Measurements from ENCODE around the gene TSPAN33. TPM values are rescaled to one million over a fixed set of nuclear protein-coding genes. Genes with fewer than 3 reads are reported as not detected.

The TSPAN33 gene
- total RNA-seq, 4 donors from 2014 or later: 2.0 to 10.5 (median 6.3) TPM

- no peak overlapping the region for H3K4me3 ChIP-seq
- H3K27ac ChIP-seq: no peak overlapping the region
- no peaks in the 10 kb centered on the region for H3K9me3 ChIP-seq
- H3K4me1 ChIP-seq: peaks cover 0 to 18% (median 3%) of the 10 kb centered on the region in 4 donors
- H3K36me3 ChIP-seq: no peaks in the 10 kb centered on the region
- 68 to 69% methylated on average over 6 of the region's 6 CpGs for WGBS, 2 donors
- no peak for DNase-seq (ENCODE audit: low spot score in 2 of 2)
- no peak for TF ChIP-seq CTCF (IDR thresholded peaks at IDR 0.05)
- no peaks in the 10 kb centered on the region for H3K27me3 ChIP-seq
These were observed 42.8 kb upstream of the TSPAN33 start for GRCh38 chr7:129101746-129102145.

- TF ChIP-seq POLR2A (IDR thresholded peaks at IDR 0.05) (no peak), CTCF (IDR thresholded peaks at IDR 0.05) (no peak), EP300 (IDR thresholded peaks at IDR 0.05) (no peak)
- Histone ChIP-seq H3K9me3 (no peaks in the 10 kb centered on the region), H3K27ac (no peak overlapping the region), H3K4me3 (no peak overlapping the region), H3K27me3 (no peaks in the 10 kb centered on the region), H3K36me3 (no peaks in the 10 kb centered on the region), H3K4me1 (peaks cover 0 to 18% (median 3%) of the 10 kb centered on the region in 4 donors)
- no peak for DNase-seq (ENCODE audit: low spot score in 2 of 2)
- WGBS, 2 donors: 76 to 80% methylated on average over 4 of the region's 4 CpGs
These were observed 40.8 kb upstream of the TSPAN33 start for GRCh38 chr7:129103561-129104324.

- no peak for DNase-seq (ENCODE audit: low spot score in 2 of 2)
- Histone ChIP-seq H3K27me3 (no peaks in the 10 kb centered on the region), H3K9me3 (no peaks in the 10 kb centered on the region), H3K27ac (no peak overlapping the region), H3K36me3 (no peaks in the 10 kb centered on the region), H3K4me3 (no peak overlapping the region), H3K4me1 (peaks cover 0 to 4% (median 0%) of the 10 kb centered on the region in 4 donors)
- WGBS, 2 donors: 74 to 87% methylated on average over 4 of the region's 4 CpGs
- TF ChIP-seq CTCF (IDR thresholded peaks at IDR 0.05): no peak
- no peak for TF ChIP-seq POLR2A (IDR thresholded peaks at IDR 0.05)
- no peak for TF ChIP-seq EP300 (IDR thresholded peaks at IDR 0.05)
These were observed 35.9 kb upstream of the TSPAN33 start for GRCh38 chr7:129108581-129108980.

GRCh38 chr7:129110258-129110981 lies 34.1 kb upstream of the TSPAN33 start:
- no peaks in the 10 kb centered on the region for H3K36me3 ChIP-seq
- no peak overlapping the region for H3K27ac ChIP-seq
- no peaks in the 10 kb centered on the region for H3K4me1 ChIP-seq
- TF ChIP-seq CTCF (IDR thresholded peaks at IDR 0.05) (no peak), POLR2A (IDR thresholded peaks at IDR 0.05) (no peak), EP300 (IDR thresholded peaks at IDR 0.05) (no peak)
- no peak overlapping the region for H3K4me3 ChIP-seq
- no peaks in the 10 kb centered on the region for H3K27me3 ChIP-seq
- H3K9me3 ChIP-seq: peaks cover 0 to 3% (median 0%) of the 10 kb centered on the region in 4 donors
- DNase-seq (ENCODE audit: low spot score in 2 of 2): no peak
- WGBS, 2 donors: 67 to 74% methylated on average over 1 of the region's 1 CpG

GRCh38 chr7:129110982-129111376 lies 33.5 kb upstream of the TSPAN33 start:
- Histone ChIP-seq H3K4me1 (no peaks in the 10 kb centered on the region), H3K4me3 (no peak overlapping the region), H3K36me3 (no peaks in the 10 kb centered on the region), H3K27ac (no peak overlapping the region), H3K9me3 (peaks cover 0 to 3% (median 0%) of the 10 kb centered on the region in 4 donors), H3K27me3 (no peaks in the 10 kb centered on the region)
- TF ChIP-seq EP300 (IDR thresholded peaks at IDR 0.05): no peak
- no peak for TF ChIP-seq POLR2A (IDR thresholded peaks at IDR 0.05)
- TF ChIP-seq CTCF (IDR thresholded peaks at IDR 0.05): no peak
- DNase-seq (ENCODE audit: low spot score in 2 of 2): no peak
